K562 (cell line): ENCODE data around the gene TSSK2. TPM values are rescaled to one million over a fixed set of nuclear protein-coding genes. Genes with fewer than 3 reads are reported as not detected.

Experiments
- ATAC-seq: fragments of 200-7000 bp; cut with Tn5 transposase; 3 replicates; pipeline ENCODE4 v1.9.1; 2020; ENCODE audit warnings: moderate library complexity
- BruUV-seq: library from RNA; stranded (reverse); fragments of 400-500 nt; replicated peaks from 2 replicates; lab custom pipeline; 2021; lab: Mats Ljungman, UMichigan
- CTCF ChIA-PET: fragments of 300-600 bp; formaldehyde crosslinking; extraction: SDS; loops from one replicate; lab custom pipeline; 2021; ENCODE audit warnings: low intra/inter-chr PET ratio; lab: Yijun Ruan, JAX
- POLR2A ChIA-PET: fragments of 300-600, 350-650 bp; sonication (Branson Sonifier 250); formaldehyde crosslinking; extraction: SDS; loops from one replicate; lab custom pipeline; 2021; ENCODE audit warnings: antibody characterized with exemption, inconsistent platforms; lab: Yijun Ruan, JAX
- DNase-seq, 4 experiments: peaks; one replicate each; pipeline versions ENCODE4 v3.0.0 to v3.0.0-alpha.2; 2011 to 2018; ENCODE audit warnings: low spot score in 3 of 4, mixed read lengths in 3 of 4; ENCODE audit errors: extremely low read depth in 1 of 4
- FAIRE-seq: peaks from 2 replicates; lab custom pipeline; 2011; peaks lifted over from hg19 to GRCh38; lab: Jason Lieb, UNC
- H2AFZ ChIP-seq: 2 replicates; pipeline ENCODE4 v1.6.0; 2011; ENCODE audit warnings: low read depth, low read length, control low read depth, inconsistent platforms
- H3K27ac ChIP-seq: fragments of 200-600 bp; 3 replicates; pipeline ENCODE4 v1.8.0; 2011; ENCODE audit warnings: low read depth, mild to moderate bottlenecking, control low read depth, inconsistent platforms, low read length, moderate library complexity, mixed read lengths; ENCODE audit errors: extremely low read depth
- H3K27me3 ChIP-seq, 2 experiments: fragments of 300-600 bp in 1 of 2; 2 replicates in 1 of 2; 3 replicates in 1 of 2; pipeline versions ENCODE4 v1.6.0 to v1.8.0; 2011; ENCODE audit warnings: inconsistent platforms in 2 of 2, low read length in 2 of 2, mild to moderate bottlenecking in 1 of 2, mixed read lengths in 1 of 2, moderate library complexity in 1 of 2; ENCODE audit not compliant: control insufficient read depth in 2 of 2, insufficient read depth in 2 of 2
- H3K36me3 ChIP-seq: fragments of 300-600 bp; 3 replicates; pipeline ENCODE4 v1.8.0; 2011; ENCODE audit warnings: mild to moderate bottlenecking, low read length, inconsistent platforms; ENCODE audit not compliant: control insufficient read depth, insufficient read depth
- H3K4me1 ChIP-seq, 2 experiments: fragments of 200-600 bp in 1 of 2; replicated peaks in 1 of 2; 2 replicates in 1 of 2; 3 replicates in 1 of 2; pipeline versions ENCODE4 v1.5.1 to v1.8.0; 2011; ENCODE audit warnings: inconsistent platforms in 2 of 2, low read length in 2 of 2, mild to moderate bottlenecking in 1 of 2, mixed read lengths in 1 of 2, moderate library complexity in 1 of 2; ENCODE audit not compliant: control insufficient read depth in 2 of 2, insufficient read depth in 2 of 2
- H3K4me2 ChIP-seq: 2 replicates; pipeline ENCODE4 v1.6.1; 2011; ENCODE audit warnings: low read length, control low read depth, inconsistent platforms, mixed read lengths; ENCODE audit not compliant: insufficient read depth
- H3K4me3 ChIP-seq: fragments of 200-600 bp; sonication (generic), shearing (Covaris generic); 2 replicates; pipeline ENCODE4 v1.5.1; 2016; ENCODE audit warnings: control low read depth, inconsistent platforms
- H3K79me2 ChIP-seq: fragments of 200-600 bp; 3 replicates; pipeline ENCODE4 v1.8.0; 2011; ENCODE audit warnings: low read length, inconsistent platforms; ENCODE audit not compliant: control insufficient read depth, insufficient read depth
- H3K9ac ChIP-seq, 2 experiments: 2 replicates each; pipeline versions ENCODE4 v1.6.0 to v1.6.1; 2011; ENCODE audit warnings: low read depth in 2 of 2, low read length in 2 of 2, control low read depth in 1 of 2, inconsistent platforms in 1 of 2, mild to moderate bottlenecking in 1 of 2, mixed read lengths in 1 of 2; ENCODE audit not compliant: insufficient read depth in 1 of 2
- H3K9me1 ChIP-seq: one replicate; pipeline ENCODE4 v1.6.0; 2011; ENCODE audit warnings: inconsistent platforms, mild to moderate bottlenecking, low read length, moderate library complexity; ENCODE audit not compliant: control insufficient read depth, insufficient read depth
- H3K9me3 ChIP-seq: replicated peaks from 2 replicates; pipeline ENCODE4 v1.5.1; 2011; ENCODE audit warnings: low read depth, low read length, inconsistent platforms; ENCODE audit not compliant: control insufficient read depth, insufficient read depth
- H4K20me1 ChIP-seq: replicated peaks from 2 replicates; pipeline ENCODE4 v1.6.1; 2011; ENCODE audit warnings: low read length, inconsistent platforms, mixed read lengths; ENCODE audit not compliant: control insufficient read depth, insufficient read depth
- DNMT1 ChIP-seq: fragments of 450-650 bp; IDR thresholded peaks from 2 replicates; pipeline ENCODE4 v1.6.1; 2016; ENCODE audit warnings: antibody characterized with exemption, mild to moderate bottlenecking
- EHMT2 ChIP-seq: fragments of 450-650 bp; IDR thresholded peaks from 2 replicates; pipeline ENCODE4 v1.6.1; 2018; ENCODE audit warnings: antibody characterized with exemption
- RAD51 ChIP-seq: fragments of 450-650 bp; IDR thresholded peaks from 2 replicates; pipeline ENCODE4 v1.7.1; 2016; ENCODE audit warnings: low read depth, mild to moderate bottlenecking, borderline replicate concordance
- SOX6 ChIP-seq: fragments of 450-650 bp; IDR thresholded peaks from 2 replicates; pipeline ENCODE4 v1.6.1; 2014; ENCODE audit warnings: mild to moderate bottlenecking
- SREBF2 ChIP-seq: sonication (generic); formaldehyde crosslinking; IDR thresholded peaks from 2 replicates; pipeline ENCODE4 v1.4.0; 2020; ENCODE audit warnings: mild to moderate bottlenecking, missing genetic modification reagents
- ZSCAN29 ChIP-seq: fragments of 450-650 bp; IDR thresholded peaks from 2 replicates; pipeline ENCODE4 v1.6.1; 2017
- WGBS: fragments of 100-300 bp; shearing (Covaris generic); methylation state at CpG from one replicate; pipeline ENCODE4 v1.1.6; 2016; ENCODE audit warnings: low coverage, mixed read lengths; ENCODE audit not compliant: insufficient coverage; ENCODE audit errors: missing lambda C conversion rate; 5-methylcytosine and 5-hydroxymethylcytosine counted together
- in situ Hi-C: fragments of 300-500 bp; cut with MboI; formaldehyde crosslinking; loops from 4 replicates; pipeline ENCODE4 v1.15.0; 2018; ENCODE audit warnings: inconsistent platforms, mixed read lengths
- intact Hi-C: fragments of 100-400 bp; cut with micrococcal nuclease; formaldehyde crosslinking; loops from 2 replicates; pipeline ENCODE4 v1.14.2; 2022
- polyA plus RNA-seq, 8 experiments: library from polyadenylated mRNA; depleted of rRNA in 4 of 8; stranded (reverse) in 5 of 8; unstranded in 3 of 8; fragments of >200 nt; fragmentation: Nextera tagmentation in 2 of 8; fragmentation: Illumina TruSeq in 1 of 8; extraction: Ambion mirVana in 2 of 8; extraction: Trizol in 1 of 8; gene quantifications; 2 replicates each; pipeline versions ENCODE4 v1.2.1 to v1.2.3, GENCODE V29; 2011 to 2014; ENCODE audit warnings: inconsistent platforms in 1 of 8, missing spikeins in 1 of 8
- total RNA-seq, 7 experiments: library from RNA; depleted of rRNA in 6 of 7; stranded (reverse); fragments of >200 nt in 6 of 7; fragmentation: Illumina TruSeq in 2 of 7; extraction: Trizol in 2 of 7; gene quantifications; 2 replicates each; pipeline versions ENCODE4 v1.2.1 to v1.2.3, GENCODE V29; 2011 to 2021; ENCODE audit warnings: low replicate concordance in 1 of 7
- TF ChIP-seq, protein P1 (sequence below), 2 experiments: fragments of 450-650 bp; IDR thresholded peaks; 2 replicates each; pipeline ENCODE4 v1.6.1; 2018; ENCODE audit warnings: mild to moderate bottlenecking in 2 of 2, low read depth in 1 of 2; ENCODE audit not compliant: partially characterized antibody in 2 of 2
- TF ChIP-seq, protein P2 (sequence below): fragments of 450-650 bp; IDR thresholded peaks from 2 replicates; pipeline ENCODE4 v1.6.1; 2016
- TF ChIP-seq, protein P3 (sequence below): fragments of 450-650 bp; formaldehyde crosslinking; IDR thresholded peaks from 2 replicates; pipeline ENCODE4 v1.4.0; 2022; ENCODE audit warnings: mild to moderate bottlenecking, moderate library complexity

Gene TSSK2
- total and polyA plus RNA-seq, 9 of the 15 experiments (the other 6 are each of a cell fraction or from before 2014, with no cell fraction given), result 0.04 TPM; not detected in 8

DNA sequence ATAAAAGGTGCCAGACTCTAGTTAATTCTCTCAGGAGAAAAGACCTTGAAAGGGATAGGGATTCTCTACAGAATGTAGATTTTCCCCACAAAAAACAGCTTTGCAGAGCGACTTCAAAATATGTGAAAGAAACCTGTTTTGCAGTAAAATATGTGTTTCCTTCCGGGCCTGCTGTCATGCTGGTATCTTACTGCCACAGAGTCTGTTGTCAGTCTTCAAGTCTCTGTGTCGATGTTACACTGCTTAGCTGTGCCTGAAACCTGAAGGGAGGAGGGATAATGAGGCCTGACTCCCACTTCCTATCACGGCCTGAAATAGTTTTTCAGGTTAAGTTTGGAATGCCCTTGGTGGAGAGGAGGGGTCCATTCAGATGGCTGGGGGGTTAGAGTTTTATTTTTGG, 7.2 kb upstream of the TSSK2 start (continued):
- no peak for TF ChIP-seq SREBF2 (CRISPR knock-in tag)
- TF ChIP-seq SOX6, result no peak
- no peak for TF ChIP-seq DNMT1
- TF ChIP-seq ZSCAN29, result no peak

DNA sequence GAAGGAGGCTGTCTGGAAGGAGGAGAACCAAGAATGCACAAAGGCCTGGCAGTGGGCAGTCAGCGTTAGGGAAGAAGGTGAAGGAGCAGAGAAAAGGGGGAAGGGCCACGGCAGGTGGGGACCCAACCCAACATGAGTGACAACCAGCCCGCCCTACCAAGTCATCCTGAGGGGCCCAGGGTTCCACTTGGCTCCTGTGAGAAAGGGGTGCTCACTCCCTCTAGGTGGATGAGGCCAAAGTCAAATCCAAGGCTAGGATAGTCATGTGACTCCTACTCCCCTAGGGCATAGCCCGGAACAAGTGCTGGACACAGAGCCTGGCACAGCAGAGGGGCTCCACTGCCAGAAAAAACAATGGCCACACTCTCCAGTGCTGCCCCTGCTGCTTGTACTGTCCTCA, 6.7 kb upstream of the TSSK2 start:
- H3K4me2 ChIP-seq, result no peak overlapping the region
- CTCF ChIA-PET, result no interaction called here
- no peak overlapping the region for H3K4me3 ChIP-seq
- peaks cover 3% of the 10 kb centered on the region for H3K9me1 ChIP-seq
- FAIRE-seq (no peak), DNase-seq (no peak), ATAC-seq (no peak)
- no peak overlapping the region for H2AFZ ChIP-seq
- H3K4me1 ChIP-seq, result peaks cover 25 to 51% of the 10 kb centered on the region in 2 experiments
- in situ Hi-C loops, result no loop called here
- H3K9me3 ChIP-seq, result no peaks in the 10 kb centered on the region
- H4K20me1 ChIP-seq, result peaks cover 32% of the 10 kb centered on the region
- peaks cover 29% of the 10 kb centered on the region for H3K79me2 ChIP-seq
- 49% methylated on average over 4 of the region's 4 CpGs for WGBS
- H3K27me3 ChIP-seq, result peaks cover 18 to 30% of the 10 kb centered on the region in 2 experiments; a peak in 4 of 5 replicates
- H3K9ac ChIP-seq, result peak overlapping the region in 1 of 2 experiments; percentile 8; a peak in 1 of 4 replicates
- peaks cover 11% of the 10 kb centered on the region for H3K36me3 ChIP-seq
- intact Hi-C loops, result loop anchor here (5.0 to 10.0 kb wide), 3 partner anchors 308 to 500 kb away; partner anchors contain the start of genes CDC45, HIRA, MRPL40 and UFD1
- POLR2A ChIA-PET, result interaction anchor here (0.5 to 5.0 kb wide), 9 partner anchors 8 to 49 kb away, joined by 3 to 44 read pairs (median 12); partner anchors contain the start of gene ESS2
- H3K27ac ChIP-seq, result no peak overlapping the region
- no TSS peak for BruUV-seq
- peak; percentile 42; the same call in 1 of the 2 replicates for TF ChIP-seq RAD51
- TF ChIP-seq, protein P1, sequence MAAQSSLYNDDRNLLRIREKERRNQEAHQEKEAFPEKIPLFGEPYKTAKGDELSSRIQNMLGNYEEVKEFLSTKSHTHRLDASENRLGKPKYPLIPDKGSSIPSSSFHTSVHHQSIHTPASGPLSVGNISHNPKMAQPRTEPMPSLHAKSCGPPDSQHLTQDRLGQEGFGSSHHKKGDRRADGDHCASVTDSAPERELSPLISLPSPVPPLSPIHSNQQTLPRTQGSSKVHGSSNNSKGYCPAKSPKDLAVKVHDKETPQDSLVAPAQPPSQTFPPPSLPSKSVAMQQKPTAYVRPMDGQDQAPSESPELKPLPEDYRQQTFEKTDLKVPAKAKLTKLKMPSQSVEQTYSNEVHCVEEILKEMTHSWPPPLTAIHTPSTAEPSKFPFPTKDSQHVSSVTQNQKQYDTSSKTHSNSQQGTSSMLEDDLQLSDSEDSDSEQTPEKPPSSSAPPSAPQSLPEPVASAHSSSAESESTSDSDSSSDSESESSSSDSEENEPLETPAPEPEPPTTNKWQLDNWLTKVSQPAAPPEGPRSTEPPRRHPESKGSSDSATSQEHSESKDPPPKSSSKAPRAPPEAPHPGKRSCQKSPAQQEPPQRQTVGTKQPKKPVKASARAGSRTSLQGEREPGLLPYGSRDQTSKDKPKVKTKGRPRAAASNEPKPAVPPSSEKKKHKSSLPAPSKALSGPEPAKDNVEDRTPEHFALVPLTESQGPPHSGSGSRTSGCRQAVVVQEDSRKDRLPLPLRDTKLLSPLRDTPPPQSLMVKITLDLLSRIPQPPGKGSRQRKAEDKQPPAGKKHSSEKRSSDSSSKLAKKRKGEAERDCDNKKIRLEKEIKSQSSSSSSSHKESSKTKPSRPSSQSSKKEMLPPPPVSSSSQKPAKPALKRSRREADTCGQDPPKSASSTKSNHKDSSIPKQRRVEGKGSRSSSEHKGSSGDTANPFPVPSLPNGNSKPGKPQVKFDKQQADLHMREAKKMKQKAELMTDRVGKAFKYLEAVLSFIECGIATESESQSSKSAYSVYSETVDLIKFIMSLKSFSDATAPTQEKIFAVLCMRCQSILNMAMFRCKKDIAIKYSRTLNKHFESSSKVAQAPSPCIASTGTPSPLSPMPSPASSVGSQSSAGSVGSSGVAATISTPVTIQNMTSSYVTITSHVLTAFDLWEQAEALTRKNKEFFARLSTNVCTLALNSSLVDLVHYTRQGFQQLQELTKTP (IDR thresholded peaks at IDR 0.05; ENCODE audit: low read depth in 1 of 2, partially characterized antibody in 2 of 2), result no peak
- TF ChIP-seq, protein P2, sequence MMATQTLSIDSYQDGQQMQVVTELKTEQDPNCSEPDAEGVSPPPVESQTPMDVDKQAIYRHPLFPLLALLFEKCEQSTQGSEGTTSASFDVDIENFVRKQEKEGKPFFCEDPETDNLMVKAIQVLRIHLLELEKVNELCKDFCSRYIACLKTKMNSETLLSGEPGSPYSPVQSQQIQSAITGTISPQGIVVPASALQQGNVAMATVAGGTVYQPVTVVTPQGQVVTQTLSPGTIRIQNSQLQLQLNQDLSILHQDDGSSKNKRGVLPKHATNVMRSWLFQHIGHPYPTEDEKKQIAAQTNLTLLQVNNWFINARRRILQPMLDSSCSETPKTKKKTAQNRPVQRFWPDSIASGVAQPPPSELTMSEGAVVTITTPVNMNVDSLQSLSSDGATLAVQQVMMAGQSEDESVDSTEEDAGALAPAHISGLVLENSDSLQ, result peak; percentile 52
- peak; percentile 20; the same call in 1 of the 2 replicates for TF ChIP-seq EHMT2
- TF ChIP-seq, protein P3, sequence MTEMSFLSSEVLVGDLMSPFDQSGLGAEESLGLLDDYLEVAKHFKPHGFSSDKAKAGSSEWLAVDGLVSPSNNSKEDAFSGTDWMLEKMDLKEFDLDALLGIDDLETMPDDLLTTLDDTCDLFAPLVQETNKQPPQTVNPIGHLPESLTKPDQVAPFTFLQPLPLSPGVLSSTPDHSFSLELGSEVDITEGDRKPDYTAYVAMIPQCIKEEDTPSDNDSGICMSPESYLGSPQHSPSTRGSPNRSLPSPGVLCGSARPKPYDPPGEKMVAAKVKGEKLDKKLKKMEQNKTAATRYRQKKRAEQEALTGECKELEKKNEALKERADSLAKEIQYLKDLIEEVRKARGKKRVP (CRISPR knock-in tag), result no peak
